GM19372 (cell line): ENCODE measurements around the gene MAPK1.

ENCODE experiments used
- ATAC-seq: cut with Tn5 transposase; IDR thresholded peaks from one replicate; pipeline ENCODE4 v1.9.1; 2021; ENCODE audit warnings: mild to moderate bottlenecking, low read depth, moderate library complexity; ENCODE audit not compliant: unreplicated experiment

MAPK1 gene

GRCh38 chr22:21709688-21710087 is 157.8 kb downstream of the MAPK1 start:
- no peak for ATAC-seq

DNA sequence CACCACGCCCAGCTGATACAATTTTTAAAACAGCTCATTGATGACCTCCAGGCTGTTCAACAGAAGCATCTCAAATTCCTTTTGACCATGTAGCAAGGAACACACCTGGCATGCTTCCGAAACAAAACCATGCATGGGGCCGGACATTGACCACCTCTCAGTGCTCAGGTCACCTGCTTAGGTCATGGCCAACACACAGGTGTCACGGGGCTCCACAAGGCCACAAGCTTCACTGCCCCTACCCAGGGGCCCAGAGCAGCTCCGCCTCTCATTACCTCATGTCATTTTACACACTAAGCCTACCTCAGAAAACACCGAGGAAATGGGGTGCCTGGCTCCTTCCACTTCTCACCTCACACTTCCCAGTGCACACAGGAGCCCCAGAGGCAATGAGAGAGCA is 158.5 kb downstream of the MAPK1 start:
- no peak for ATAC-seq

- ATAC-seq, result no peak
Observed at GRCh38 chr22:21707677-21708076, 159.8 kb downstream of the MAPK1 start.
